Nucleus accumbens (tissue), 56 donors: Measurements from ENCODE around the gene R3HDM4.

Experiments
- DNase-seq, 56 donors: peaks; one replicate each; lab custom pipeline; 2025; lab: John Stamatoyannopoulos, UW

Gene R3HDM4

GRCh38 chr19:947707-948539 lies 34.9 kb upstream of the R3HDM4 start:
- peak in 19 of 56 donors; percentile 5 to 52 (median 28) for DNase-seq

GRCh38 chr19:947090-947706 lies 34.2 kb upstream of the R3HDM4 start:
- no peak for DNase-seq

GRCh38 chr19:945401-946252 lies 32.6 kb upstream of the R3HDM4 start:
- DNase-seq, result no peak

GRCh38 chr19:944663-945241 lies 31.7 kb upstream of the R3HDM4 start:
- no peak for DNase-seq

GRCh38 chr19:944171-944567 lies 31.1 kb upstream of the R3HDM4 start:
- DNase-seq, result no peak

- no peak for DNase-seq
Observed at GRCh38 chr19:943551-944170, 30.6 kb upstream of the R3HDM4 start.

GRCh38 chr19:942133-942645 lies 29.2 kb upstream of the R3HDM4 start:
- DNase-seq, result no peak

GRCh38 chr19:941292-942132 lies 28.5 kb upstream of the R3HDM4 start:
- DNase-seq, result no peak

- DNase-seq, result peak in 52 of 56 donors; percentile 14 to 82 (median 58)
Observed at GRCh38 chr19:940591-941291, 27.7 kb upstream of the R3HDM4 start.

- no peak for DNase-seq
Observed at GRCh38 chr19:939922-940321, 26.9 kb upstream of the R3HDM4 start.

- no peak for DNase-seq
Observed at GRCh38 chr19:939439-939838, 26.4 kb upstream of the R3HDM4 start.

GRCh38 chr19:938233-938923 lies 25.4 kb upstream of the R3HDM4 start:
- no peak for DNase-seq

- DNase-seq, result no peak
Observed at GRCh38 chr19:937259-937694, 24.3 kb upstream of the R3HDM4 start.

GRCh38 chr19:936175-936546 lies 23.1 kb upstream of the R3HDM4 start:
- DNase-seq, result no peak

- peak in 48 of 56 donors; percentile 9 to 83 (median 54) for DNase-seq
Observed at GRCh38 chr19:934865-935479, 22.0 kb upstream of the R3HDM4 start.

GRCh38 chr19:934197-934840 lies 21.3 kb upstream of the R3HDM4 start:
- no peak for DNase-seq

GRCh38 chr19:933553-933882 lies 20.5 kb upstream of the R3HDM4 start:
- no peak for DNase-seq
